HepG2 (cell line): Measurements from ENCODE around the gene SCGB2B2. TPM values are rescaled to one million over a fixed set of nuclear protein-coding genes. Genes with fewer than 3 reads are reported as not detected.

Experiments
- CEBPG ChIP-seq: IDR thresholded peaks from 2 replicates; pipeline ENCODE4 v1.6.1; 2016
- HHEX ChIP-seq: IDR thresholded peaks from 2 replicates; pipeline ENCODE4 v1.6.1; 2016; ENCODE audit warnings: control low read depth
- RAD21 ChIP-seq: fragments of 450-650 bp; formaldehyde crosslinking; IDR thresholded peaks from 2 replicates; pipeline ENCODE4 v1.5.0; 2020; ENCODE audit warnings: mild to moderate bottlenecking
- RFXAP ChIP-seq: sonication (generic); formaldehyde crosslinking; IDR thresholded peaks from 2 replicates; pipeline ENCODE4 v1.4.0; 2020; ENCODE audit warnings: missing genetic modification reagents, borderline replicate concordance
- SAP130 ChIP-seq: IDR thresholded peaks from 2 replicates; pipeline ENCODE4 v1.6.1; 2016; ENCODE audit warnings: low read depth
- STAG1 ChIP-seq: sonication (generic); formaldehyde crosslinking; IDR thresholded peaks from 2 replicates; pipeline ENCODE4 v1.4.0; 2020; ENCODE audit warnings: missing genetic modification reagents
- TEAD3 ChIP-seq: optimal IDR thresholded peaks from 2 replicates; pipeline ENCODE3; 2016; ENCODE audit warnings: borderline replicate concordance
- ZBTB38 ChIP-seq: sonication (generic); formaldehyde crosslinking; IDR thresholded peaks from 2 replicates; pipeline ENCODE4 v1.5.1; 2020; ENCODE audit warnings: mild to moderate bottlenecking, missing genetic modification reagents
- ZNF619 ChIP-seq: sonication (generic); formaldehyde crosslinking; IDR thresholded peaks from 2 replicates; pipeline ENCODE4 v1.4.0; 2020; ENCODE audit warnings: mild to moderate bottlenecking, missing genetic modification reagents
- ZSCAN25 ChIP-seq: sonication (generic); formaldehyde crosslinking; IDR thresholded peaks from 2 replicates; pipeline ENCODE4 v1.8.0; 2022; ENCODE audit warnings: mild to moderate bottlenecking, missing genetic modification reagents
- polyA plus RNA-seq, 8 experiments: library from polyadenylated mRNA; depleted of rRNA in 3 of 8; stranded (reverse) in 7 of 8; unstranded in 1 of 8; fragments of >200 nt; fragmentation: Illumina TruSeq in 4 of 8; extraction: Trizol in 4 of 8; gene quantifications; 2 replicates each; pipeline versions ENCODE4 v1.2.1 to v1.2.3, GENCODE V29; 2011 to 2016; ENCODE audit warnings: low read depth in 4 of 8, missing spikeins in 1 of 8, mixed read lengths in 1 of 8; ENCODE audit not compliant: insufficient read depth in 1 of 8
- total RNA-seq, 5 experiments: library from RNA; depleted of rRNA; stranded (reverse); fragments of >200 nt; fragmentation: Illumina TruSeq; extraction: Trizol; gene quantifications; 2 replicates each; pipeline ENCODE4 v1.2.3, GENCODE V29; 2016; ENCODE audit warnings: low read depth in 1 of 5
- TF ChIP-seq, protein P1 (sequence below): IDR thresholded peaks from 2 replicates; pipeline ENCODE4 v1.4.0; 2020; ENCODE audit warnings: mild to moderate bottlenecking, missing genetic modification reagents
- TF ChIP-seq, protein P2 (sequence below): IDR thresholded peaks from 2 replicates; pipeline ENCODE4 v1.6.1; 2016
- TF ChIP-seq, protein P3 (sequence below): sonication (generic); formaldehyde crosslinking; IDR thresholded peaks from 2 replicates; pipeline ENCODE4 v1.8.1; 2023; ENCODE audit warnings: mild to moderate bottlenecking, moderate library complexity, missing genetic modification reagents
- TF ChIP-seq, protein P4 (sequence below): sonication (generic); formaldehyde crosslinking; IDR thresholded peaks from 2 replicates; pipeline ENCODE4 v1.4.0; 2020; ENCODE audit warnings: missing genetic modification reagents, low read depth, mild to moderate bottlenecking, borderline replicate concordance
- TF ChIP-seq, protein P5 (sequence below): fragments of 450-650 bp; IDR thresholded peaks from 2 replicates; pipeline ENCODE4 v1.6.1; 2016
- TF ChIP-seq, protein P6 (sequence below): sonication (generic); formaldehyde crosslinking; IDR thresholded peaks from 2 replicates; pipeline ENCODE4 v1.5.0; 2020; ENCODE audit warnings: mild to moderate bottlenecking, missing genetic modification reagents, moderate library complexity
- TF ChIP-seq, protein P7 (sequence below): sonication (generic); formaldehyde crosslinking; IDR thresholded peaks from 2 replicates; pipeline ENCODE4 v1.4.0; 2020; ENCODE audit warnings: missing genetic modification reagents

Gene SCGB2B2
- total and polyA plus RNA-seq, 2 of the 13 experiments (the other 11 are each of a cell fraction or from before 2014, with no cell fraction given): 0.03 TPM; not detected in 1

DNA sequence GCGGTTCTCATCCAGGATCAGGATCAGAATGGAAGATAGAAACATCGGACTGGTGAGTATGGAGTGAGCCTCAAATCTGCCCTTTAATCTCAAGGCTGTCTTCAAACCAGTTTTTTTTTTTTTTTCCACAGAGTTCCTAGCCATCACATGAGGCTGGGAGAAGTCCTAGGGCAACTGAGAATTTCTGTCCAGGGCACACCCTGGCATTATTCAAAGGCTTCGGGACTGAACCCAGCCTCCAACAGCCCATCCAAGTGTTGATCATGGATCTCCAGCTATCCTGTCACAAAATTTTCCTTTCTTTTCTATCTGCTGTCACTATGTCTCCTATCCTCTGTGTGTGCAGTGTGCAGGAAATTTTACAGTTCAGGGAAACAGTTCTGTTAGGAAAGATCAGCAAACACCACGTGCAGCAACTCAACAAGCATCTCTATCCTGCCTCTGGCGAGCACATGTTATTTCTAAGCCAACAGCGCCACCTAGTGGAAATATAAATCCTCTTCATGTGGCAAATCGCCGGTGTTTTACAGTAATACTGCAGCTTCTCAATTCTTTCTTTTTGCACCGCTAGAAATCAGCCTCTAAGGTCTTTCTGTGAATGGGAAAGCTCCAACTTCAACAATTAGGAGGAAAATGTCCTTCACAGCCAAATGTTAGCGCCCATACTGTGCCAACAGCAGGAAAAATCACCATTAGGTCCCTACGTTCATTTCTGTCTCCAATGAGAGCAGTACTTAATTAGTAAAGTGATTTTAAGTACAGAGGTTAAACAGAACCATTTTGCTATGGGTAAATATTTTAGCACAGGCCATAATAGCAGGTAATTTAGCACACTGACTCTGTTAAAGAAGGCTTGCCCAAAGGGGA is 35.7 kb upstream of the SCGB2B2 start (continued):
- TF ChIP-seq, protein P1, sequence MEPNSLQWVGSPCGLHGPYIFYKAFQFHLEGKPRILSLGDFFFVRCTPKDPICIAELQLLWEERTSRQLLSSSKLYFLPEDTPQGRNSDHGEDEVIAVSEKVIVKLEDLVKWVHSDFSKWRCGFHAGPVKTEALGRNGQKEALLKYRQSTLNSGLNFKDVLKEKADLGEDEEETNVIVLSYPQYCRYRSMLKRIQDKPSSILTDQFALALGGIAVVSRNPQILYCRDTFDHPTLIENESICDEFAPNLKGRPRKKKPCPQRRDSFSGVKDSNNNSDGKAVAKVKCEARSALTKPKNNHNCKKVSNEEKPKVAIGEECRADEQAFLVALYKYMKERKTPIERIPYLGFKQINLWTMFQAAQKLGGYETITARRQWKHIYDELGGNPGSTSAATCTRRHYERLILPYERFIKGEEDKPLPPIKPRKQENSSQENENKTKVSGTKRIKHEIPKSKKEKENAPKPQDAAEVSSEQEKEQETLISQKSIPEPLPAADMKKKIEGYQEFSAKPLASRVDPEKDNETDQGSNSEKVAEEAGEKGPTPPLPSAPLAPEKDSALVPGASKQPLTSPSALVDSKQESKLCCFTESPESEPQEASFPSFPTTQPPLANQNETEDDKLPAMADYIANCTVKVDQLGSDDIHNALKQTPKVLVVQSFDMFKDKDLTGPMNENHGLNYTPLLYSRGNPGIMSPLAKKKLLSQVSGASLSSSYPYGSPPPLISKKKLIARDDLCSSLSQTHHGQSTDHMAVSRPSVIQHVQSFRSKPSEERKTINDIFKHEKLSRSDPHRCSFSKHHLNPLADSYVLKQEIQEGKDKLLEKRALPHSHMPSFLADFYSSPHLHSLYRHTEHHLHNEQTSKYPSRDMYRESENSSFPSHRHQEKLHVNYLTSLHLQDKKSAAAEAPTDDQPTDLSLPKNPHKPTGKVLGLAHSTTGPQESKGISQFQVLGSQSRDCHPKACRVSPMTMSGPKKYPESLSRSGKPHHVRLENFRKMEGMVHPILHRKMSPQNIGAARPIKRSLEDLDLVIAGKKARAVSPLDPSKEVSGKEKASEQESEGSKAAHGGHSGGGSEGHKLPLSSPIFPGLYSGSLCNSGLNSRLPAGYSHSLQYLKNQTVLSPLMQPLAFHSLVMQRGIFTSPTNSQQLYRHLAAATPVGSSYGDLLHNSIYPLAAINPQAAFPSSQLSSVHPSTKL (CRISPR knock-in tag): 0 out of 2 replicates have a peak, but pooled peaks have one; percentile 30
- TF ChIP-seq SAP130 (CRISPR knock-in tag) (peak; percentile 40), RFXAP (no peak), ZNF619 (CRISPR knock-in tag) (no peak), ZSCAN25 (CRISPR knock-in tag) (no peak), TEAD3 (peak; percentile 32), CEBPG (CRISPR knock-in tag) (0 out of 2 replicates have a peak, but pooled peaks have one; percentile 17), ZBTB38 (CRISPR knock-in tag) (no peak), HHEX (CRISPR knock-in tag) (no peak), RAD21 (CRISPR knock-in tag) (peak; percentile 85), STAG1 (CRISPR knock-in tag) (peak; percentile 95)
- TF ChIP-seq, protein P2, sequence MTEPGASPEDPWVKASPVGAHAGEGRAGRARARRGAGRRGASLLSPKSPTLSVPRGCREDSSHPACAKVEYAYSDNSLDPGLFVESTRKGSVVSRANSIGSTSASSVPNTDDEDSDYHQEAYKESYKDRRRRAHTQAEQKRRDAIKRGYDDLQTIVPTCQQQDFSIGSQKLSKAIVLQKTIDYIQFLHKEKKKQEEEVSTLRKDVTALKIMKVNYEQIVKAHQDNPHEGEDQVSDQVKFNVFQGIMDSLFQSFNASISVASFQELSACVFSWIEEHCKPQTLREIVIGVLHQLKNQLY (CRISPR knock-in tag): no peak
- TF ChIP-seq, protein P3, sequence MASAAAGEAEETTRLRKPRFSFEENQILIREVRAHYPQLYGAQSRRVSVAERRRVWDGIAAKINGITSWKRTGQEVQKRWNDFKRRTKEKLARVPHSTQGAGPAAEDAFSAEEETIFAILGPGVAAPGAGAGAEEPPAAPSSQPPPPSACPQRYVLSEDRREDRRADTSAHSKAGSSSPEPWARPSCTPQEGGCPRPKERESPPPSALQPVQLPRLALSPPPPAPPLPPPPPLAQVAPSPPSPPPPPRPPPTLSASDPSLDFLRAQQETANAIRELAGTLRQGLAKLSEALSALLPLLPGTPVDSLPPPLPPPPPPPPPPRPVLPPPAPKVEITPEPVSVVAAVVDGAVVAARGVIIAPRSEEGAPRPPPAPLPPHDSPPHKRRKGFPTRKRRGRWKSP: no peak
- TF ChIP-seq, protein P4, sequence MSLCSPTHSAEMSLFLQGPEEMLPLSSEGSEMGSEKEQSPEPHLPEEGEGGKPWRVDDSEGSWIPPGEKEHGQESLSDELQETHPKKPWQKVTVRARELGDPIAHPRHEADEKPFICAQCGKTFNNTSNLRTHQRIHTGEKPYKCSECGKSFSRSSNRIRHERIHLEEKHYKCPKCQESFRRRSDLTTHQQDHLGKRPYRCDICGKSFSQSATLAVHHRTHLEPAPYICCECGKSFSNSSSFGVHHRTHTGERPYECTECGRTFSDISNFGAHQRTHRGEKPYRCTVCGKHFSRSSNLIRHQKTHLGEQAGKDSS (CRISPR knock-in tag): no peak
- TF ChIP-seq, protein P5, sequence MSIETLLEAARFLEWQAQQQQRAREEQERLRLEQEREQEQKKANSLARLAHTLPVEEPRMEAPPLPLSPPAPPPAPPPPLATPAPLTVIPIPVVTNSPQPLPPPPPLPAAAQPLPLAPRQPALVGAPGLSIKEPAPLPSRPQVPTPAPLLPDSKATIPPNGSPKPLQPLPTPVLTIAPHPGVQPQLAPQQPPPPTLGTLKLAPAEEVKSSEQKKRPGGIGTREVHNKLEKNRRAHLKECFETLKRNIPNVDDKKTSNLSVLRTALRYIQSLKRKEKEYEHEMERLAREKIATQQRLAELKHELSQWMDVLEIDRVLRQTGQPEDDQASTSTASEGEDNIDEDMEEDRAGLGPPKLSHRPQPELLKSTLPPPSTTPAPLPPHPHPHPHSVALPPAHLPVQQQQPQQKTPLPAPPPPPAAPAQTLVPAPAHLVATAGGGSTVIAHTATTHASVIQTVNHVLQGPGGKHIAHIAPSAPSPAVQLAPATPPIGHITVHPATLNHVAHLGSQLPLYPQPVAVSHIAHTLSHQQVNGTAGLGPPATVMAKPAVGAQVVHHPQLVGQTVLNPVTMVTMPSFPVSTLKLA: peak; percentile 56
- TF ChIP-seq, protein P6, sequence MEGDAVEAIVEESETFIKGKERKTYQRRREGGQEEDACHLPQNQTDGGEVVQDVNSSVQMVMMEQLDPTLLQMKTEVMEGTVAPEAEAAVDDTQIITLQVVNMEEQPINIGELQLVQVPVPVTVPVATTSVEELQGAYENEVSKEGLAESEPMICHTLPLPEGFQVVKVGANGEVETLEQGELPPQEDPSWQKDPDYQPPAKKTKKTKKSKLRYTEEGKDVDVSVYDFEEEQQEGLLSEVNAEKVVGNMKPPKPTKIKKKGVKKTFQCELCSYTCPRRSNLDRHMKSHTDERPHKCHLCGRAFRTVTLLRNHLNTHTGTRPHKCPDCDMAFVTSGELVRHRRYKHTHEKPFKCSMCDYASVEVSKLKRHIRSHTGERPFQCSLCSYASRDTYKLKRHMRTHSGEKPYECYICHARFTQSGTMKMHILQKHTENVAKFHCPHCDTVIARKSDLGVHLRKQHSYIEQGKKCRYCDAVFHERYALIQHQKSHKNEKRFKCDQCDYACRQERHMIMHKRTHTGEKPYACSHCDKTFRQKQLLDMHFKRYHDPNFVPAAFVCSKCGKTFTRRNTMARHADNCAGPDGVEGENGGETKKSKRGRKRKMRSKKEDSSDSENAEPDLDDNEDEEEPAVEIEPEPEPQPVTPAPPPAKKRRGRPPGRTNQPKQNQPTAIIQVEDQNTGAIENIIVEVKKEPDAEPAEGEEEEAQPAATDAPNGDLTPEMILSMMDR: peak; percentile 90
- TF ChIP-seq, protein P7, sequence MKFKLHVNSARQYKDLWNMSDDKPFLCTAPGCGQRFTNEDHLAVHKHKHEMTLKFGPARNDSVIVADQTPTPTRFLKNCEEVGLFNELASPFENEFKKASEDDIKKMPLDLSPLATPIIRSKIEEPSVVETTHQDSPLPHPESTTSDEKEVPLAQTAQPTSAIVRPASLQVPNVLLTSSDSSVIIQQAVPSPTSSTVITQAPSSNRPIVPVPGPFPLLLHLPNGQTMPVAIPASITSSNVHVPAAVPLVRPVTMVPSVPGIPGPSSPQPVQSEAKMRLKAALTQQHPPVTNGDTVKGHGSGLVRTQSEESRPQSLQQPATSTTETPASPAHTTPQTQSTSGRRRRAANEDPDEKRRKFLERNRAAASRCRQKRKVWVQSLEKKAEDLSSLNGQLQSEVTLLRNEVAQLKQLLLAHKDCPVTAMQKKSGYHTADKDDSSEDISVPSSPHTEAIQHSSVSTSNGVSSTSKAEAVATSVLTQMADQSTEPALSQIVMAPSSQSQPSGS (CRISPR knock-in tag): 0 out of 2 replicates have a peak, but pooled peaks have one; percentile 16
